HepG2 (cell line): Measurements from ENCODE around the gene PLBD2.

Experiments used
- CBFB ChIP-seq: sonication (generic); formaldehyde crosslinking; IDR thresholded peaks from 2 replicates; pipeline ENCODE4 v1.4.0; 2020; ENCODE audit warnings: missing genetic modification reagents
- EZH2 ChIP-seq: conservative IDR thresholded peaks from 2 replicates; pipeline ENCODE4 v1.6.1; 2012; ENCODE audit warnings: mild to moderate bottlenecking, low read depth, low read length, moderate library complexity
- KDM1A ChIP-seq: IDR thresholded peaks from 2 replicates; pipeline ENCODE4 v1.6.1; 2016; ENCODE audit warnings: missing compliant biosample characterization
- MAFK ChIP-seq, 2 experiments: IDR thresholded peaks in 1 of 2; conservative IDR thresholded peaks in 1 of 2; 2 replicates each; pipeline ENCODE4 v1.6.1; 2011; ENCODE audit warnings: improper control_type of control experiment in 2 of 2, low read length in 2 of 2
- POLR2A ChIP-seq, 2 experiments: IDR thresholded peaks; 2 replicates each; pipeline ENCODE4 v1.6.1; 2011; ENCODE audit warnings: low read depth in 2 of 2, low read length in 2 of 2, mild to moderate bottlenecking in 1 of 2, moderate library complexity in 1 of 2; ENCODE audit not compliant: insufficient read depth in 1 of 2
- SP1 ChIP-seq, 2 experiments: fragments of 450-650 bp in 1 of 2; sonication (generic) in 1 of 2; formaldehyde crosslinking in 1 of 2; IDR thresholded peaks; 2 replicates each; pipeline versions ENCODE4 v1.4.0 to v1.6.1; 2016 to 2020; ENCODE audit warnings: missing genetic modification reagents in 1 of 2
- SRSF1 ChIP-seq: fragments of 200-400 bp; formaldehyde crosslinking; optimal IDR thresholded peaks from 2 replicates; pipeline ENCODE3; 2017; ENCODE audit warnings: mild to moderate bottlenecking, low read depth, low read length, moderate library complexity
- TCF12 ChIP-seq, 2 experiments: fragments of 450-650 bp in 1 of 2; sonication (generic) in 1 of 2; formaldehyde crosslinking in 1 of 2; IDR thresholded peaks; 2 replicates each; pipeline versions ENCODE4 v1.6.1 to v1.8.0; 2017 to 2022; ENCODE audit warnings: antibody characterized with exemption in 1 of 2, mild to moderate bottlenecking in 1 of 2, missing genetic modification reagents in 1 of 2, moderate library complexity in 1 of 2
- ZNF251 ChIP-seq: sonication (generic); formaldehyde crosslinking; IDR thresholded peaks from 2 replicates; pipeline ENCODE4 v1.9.0; 2021; ENCODE audit warnings: mild to moderate bottlenecking, missing genetic modification reagents
- ZNF274 ChIP-seq: sonication (generic); formaldehyde crosslinking; IDR thresholded peaks from 2 replicates; pipeline ENCODE4 v1.5.1; 2020; ENCODE audit warnings: mild to moderate bottlenecking, missing genetic modification reagents
- ZNF496 ChIP-seq: sonication (generic); formaldehyde crosslinking; IDR thresholded peaks from 2 replicates; pipeline ENCODE4 v1.8.1; 2023; ENCODE audit warnings: mild to moderate bottlenecking, moderate library complexity, missing genetic modification reagents; ENCODE audit not compliant: insufficient replicate concordance
- TF ChIP-seq, protein P1 (sequence below), 2 experiments: sonication (generic) in 1 of 2; formaldehyde crosslinking in 1 of 2; IDR thresholded peaks; 2 replicates each; pipeline versions ENCODE4 v1.5.1 to v1.6.1; 2011 to 2020; ENCODE audit warnings: borderline replicate concordance in 1 of 2, low read depth in 1 of 2, low read length in 1 of 2, mild to moderate bottlenecking in 1 of 2, missing genetic modification reagents in 1 of 2, moderate library complexity in 1 of 2
- TF ChIP-seq, protein P2 (sequence below): IDR thresholded peaks from 2 replicates; pipeline ENCODE4 v1.6.1; 2012; ENCODE audit warnings: inconsistent platforms
- TF ChIP-seq, protein P3 (sequence below): sonication (generic); formaldehyde crosslinking; IDR thresholded peaks from 2 replicates; pipeline ENCODE4 v1.5.0; 2020; ENCODE audit warnings: mild to moderate bottlenecking, missing genetic modification reagents, moderate library complexity

DNA sequence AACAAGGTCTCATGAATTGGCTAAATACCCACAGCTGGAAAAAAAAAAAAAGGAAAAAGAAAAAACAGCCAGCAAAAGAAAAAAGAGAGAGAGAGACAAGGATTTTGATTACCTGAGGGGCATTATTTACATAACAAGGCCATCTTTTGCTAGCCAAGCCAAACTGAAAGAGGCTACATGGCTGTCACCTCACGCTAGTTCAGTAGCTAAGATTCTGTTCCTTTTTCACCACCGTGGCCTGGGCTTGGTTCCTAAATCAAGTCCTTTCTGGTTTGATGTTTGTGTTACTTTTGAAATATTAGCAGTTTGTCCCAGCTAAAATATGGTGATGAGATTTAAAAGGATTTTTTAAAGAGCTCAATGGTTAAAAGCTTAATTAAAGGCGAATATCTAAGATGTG lies 47.3 kb downstream of the PLBD2 start:
- no peak for TF ChIP-seq POLR2A (IDR thresholded peaks at IDR 0.05; ENCODE audit: insufficient read depth in 1 of 2, low read depth in 2 of 2, low read length in 2 of 2)
- no peak for TF ChIP-seq ZNF251
- TF ChIP-seq SRSF1, result no peak
- no peak for TF ChIP-seq TCF12 (IDR thresholded peaks at IDR 0.05)
- TF ChIP-seq TCF12 (CRISPR knock-in tag; IDR thresholded peaks at IDR 0.05), result no peak
- TF ChIP-seq, protein P1, sequence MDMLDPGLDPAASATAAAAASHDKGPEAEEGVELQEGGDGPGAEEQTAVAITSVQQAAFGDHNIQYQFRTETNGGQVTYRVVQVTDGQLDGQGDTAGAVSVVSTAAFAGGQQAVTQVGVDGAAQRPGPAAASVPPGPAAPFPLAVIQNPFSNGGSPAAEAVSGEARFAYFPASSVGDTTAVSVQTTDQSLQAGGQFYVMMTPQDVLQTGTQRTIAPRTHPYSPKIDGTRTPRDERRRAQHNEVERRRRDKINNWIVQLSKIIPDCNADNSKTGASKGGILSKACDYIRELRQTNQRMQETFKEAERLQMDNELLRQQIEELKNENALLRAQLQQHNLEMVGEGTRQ (IDR thresholded peaks at IDR 0.05; ENCODE audit: low read depth, low read length), result no peak
- TF ChIP-seq, protein P1 (CRISPR knock-in tag; IDR thresholded peaks at IDR 0.05; ENCODE audit: borderline replicate concordance), result no peak
- TF ChIP-seq, protein P2, sequence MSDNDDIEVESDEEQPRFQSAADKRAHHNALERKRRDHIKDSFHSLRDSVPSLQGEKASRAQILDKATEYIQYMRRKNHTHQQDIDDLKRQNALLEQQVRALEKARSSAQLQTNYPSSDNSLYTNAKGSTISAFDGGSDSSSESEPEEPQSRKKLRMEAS, result no peak
- TF ChIP-seq, protein P3, sequence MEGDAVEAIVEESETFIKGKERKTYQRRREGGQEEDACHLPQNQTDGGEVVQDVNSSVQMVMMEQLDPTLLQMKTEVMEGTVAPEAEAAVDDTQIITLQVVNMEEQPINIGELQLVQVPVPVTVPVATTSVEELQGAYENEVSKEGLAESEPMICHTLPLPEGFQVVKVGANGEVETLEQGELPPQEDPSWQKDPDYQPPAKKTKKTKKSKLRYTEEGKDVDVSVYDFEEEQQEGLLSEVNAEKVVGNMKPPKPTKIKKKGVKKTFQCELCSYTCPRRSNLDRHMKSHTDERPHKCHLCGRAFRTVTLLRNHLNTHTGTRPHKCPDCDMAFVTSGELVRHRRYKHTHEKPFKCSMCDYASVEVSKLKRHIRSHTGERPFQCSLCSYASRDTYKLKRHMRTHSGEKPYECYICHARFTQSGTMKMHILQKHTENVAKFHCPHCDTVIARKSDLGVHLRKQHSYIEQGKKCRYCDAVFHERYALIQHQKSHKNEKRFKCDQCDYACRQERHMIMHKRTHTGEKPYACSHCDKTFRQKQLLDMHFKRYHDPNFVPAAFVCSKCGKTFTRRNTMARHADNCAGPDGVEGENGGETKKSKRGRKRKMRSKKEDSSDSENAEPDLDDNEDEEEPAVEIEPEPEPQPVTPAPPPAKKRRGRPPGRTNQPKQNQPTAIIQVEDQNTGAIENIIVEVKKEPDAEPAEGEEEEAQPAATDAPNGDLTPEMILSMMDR (CRISPR knock-in tag), result no peak
- no peak for TF ChIP-seq KDM1A (CRISPR knock-in tag)
- TF ChIP-seq ZNF496 (CRISPR knock-in tag), result no peak
- TF ChIP-seq ZNF274 (CRISPR knock-in tag), result no peak
- no peak for TF ChIP-seq SP1 (IDR thresholded peaks at IDR 0.05)
- TF ChIP-seq SP1 (CRISPR knock-in tag; IDR thresholded peaks at IDR 0.05), result no peak
- no peak for TF ChIP-seq MAFK (conservative IDR thresholded peaks at IDR 0.05 in 1 of 2, IDR thresholded peaks at IDR 0.05 in 1 of 2; ENCODE audit: low read length in 2 of 2)
- no peak for TF ChIP-seq CBFB (CRISPR knock-in tag)
- TF ChIP-seq EZH2, result no peak
